HG03025 (cell line): ENCODE data around the gene NR1D2.

ENCODE experiments used
- ATAC-seq: cut with Tn5 transposase; IDR thresholded peaks from one replicate; pipeline ENCODE4 v1.9.1; 2021; ENCODE audit warnings: mild to moderate bottlenecking, moderate library complexity; ENCODE audit not compliant: unreplicated experiment, low FRiP score

NR1D2 gene

GRCh38 chr3:23961913-23962312, 16.8 kb downstream of the NR1D2 start:
- no peak for ATAC-seq

- ATAC-seq: no peak
These were observed 19.6 kb downstream of the NR1D2 start for GRCh38 chr3:23964537-23965235.

GRCh38 chr3:23966328-23966727, 21.2 kb downstream of the NR1D2 start:
- ATAC-seq: no peak

GRCh38 chr3:23968463-23969184, 23.5 kb downstream of the NR1D2 start:
- no peak for ATAC-seq

- no peak for ATAC-seq
These were observed 24.3 kb downstream of the NR1D2 start for GRCh38 chr3:23969393-23969792.

- no peak for ATAC-seq
These were observed 26.6 kb downstream of the NR1D2 start for GRCh38 chr3:23971684-23972083.

- ATAC-seq: no peak
These were observed 31.5 kb downstream of the NR1D2 start for GRCh38 chr3:23976555-23976954.

- ATAC-seq: no peak
These were observed 34.5 kb downstream of the NR1D2 start for GRCh38 chr3:23979569-23979968.

GRCh38 chr3:23981136-23981535, 36.0 kb downstream of the NR1D2 start:
- ATAC-seq: no peak

GRCh38 chr3:23981955-23982354, 36.9 kb downstream of the NR1D2 start:
- no peak for ATAC-seq

- ATAC-seq: no peak
These were observed 39.8 kb downstream of the NR1D2 start for GRCh38 chr3:23984934-23985333.

GRCh38 chr3:23985747-23986544, 40.9 kb downstream of the NR1D2 start:
- no peak for ATAC-seq

GRCh38 chr3:23987356-23987755, 42.3 kb downstream of the NR1D2 start:
- no peak for ATAC-seq

GRCh38 chr3:23991306-23991682, 46.2 kb downstream of the NR1D2 start:
- no peak for ATAC-seq

GRCh38 chr3:23991683-23992628, 46.9 kb downstream of the NR1D2 start:
- no peak for ATAC-seq

GRCh38 chr3:23993556-23994243, 48.6 kb downstream of the NR1D2 start:
- no peak for ATAC-seq

GRCh38 chr3:23994244-23994569, 49.1 kb downstream of the NR1D2 start:
- no peak for ATAC-seq

GRCh38 chr3:23995219-23995618, 50.1 kb downstream of the NR1D2 start:
- ATAC-seq: no peak

GRCh38 chr3:23996095-23996524, 51.0 kb downstream of the NR1D2 start:
- ATAC-seq: no peak
